Measurements from ENCODE around the gene C2CD2L. TPM values are rescaled to one million over a fixed set of nuclear protein-coding genes. Genes with fewer than 3 reads are reported as not detected.

Gene C2CD2L
- total RNA-seq, 1 experiment from 2014 or later: 13.5 TPM

GRCh38 chr11:119078675-119079420 lies 28.3 kb upstream of the C2CD2L start:
- BruUV-seq (replicated peaks): no TSS peak
- H3K27ac Mint-ChIP-seq (ENCODE audit: low read depth, unreplicated experiment): no peak overlapping the region
- intact Hi-C loops (cut with micrococcal nuclease): no loop called here
- H3K4me3 Mint-ChIP-seq (ENCODE audit: unreplicated experiment): no peak overlapping the region
- no peaks in the 10 kb centered on the region for H3K27me3 Mint-ChIP-seq (ENCODE audit: insufficient read depth, unreplicated experiment)
- TF ChIP-seq CTCF (IDR thresholded peaks at IDR 0.05; ENCODE audit: unreplicated experiment): no peak
- CTCF ChIA-PET: interaction anchor here (0.6 to 0.7 kb wide), 2 partner anchors 9 to 15 kb away, joined by 3 read pairs; no protein-coding TSS in a partner anchor
- no peaks in the 10 kb centered on the region for H3K9me3 Mint-ChIP-seq (ENCODE audit: unreplicated experiment)
- peaks cover 82% of the 10 kb centered on the region for H3K36me3 Mint-ChIP-seq (ENCODE audit: insufficient read depth, unreplicated experiment)
- POLR2A ChIA-PET: interaction anchor here (1.6 kb wide), 1 partner anchor 12 kb away, joined by 7 read pairs; the partner anchor contains the start of gene VPS11
- DNase-seq (ENCODE audit: unreplicated experiment): no peak
- H3K4me1 Mint-ChIP-seq (ENCODE audit: insufficient read depth, unreplicated experiment): no peaks in the 10 kb centered on the region

- H3K27ac Mint-ChIP-seq (ENCODE audit: low read depth, unreplicated experiment): no peak overlapping the region
- no peaks in the 10 kb centered on the region for H3K9me3 Mint-ChIP-seq (ENCODE audit: unreplicated experiment)
- no peaks in the 10 kb centered on the region for H3K27me3 Mint-ChIP-seq (ENCODE audit: insufficient read depth, unreplicated experiment)
- intact Hi-C loops (cut with micrococcal nuclease): no loop called here
- ChIA-PET POLR2A (interaction anchor here (1.0 to 1.4 kb wide), 4 partner anchors 9 to 84 kb away, joined by 4 to 5 read pairs (median 4); partner anchors contain the start of gene C2CD2L), CTCF (interaction anchor here (1.2 kb wide), 1 partner anchor 201 kb away, joined by 3 read pairs; no protein-coding TSS in a partner anchor)
- no peak overlapping the region for H3K4me3 Mint-ChIP-seq (ENCODE audit: unreplicated experiment)
- TF ChIP-seq CTCF (IDR thresholded peaks at IDR 0.05; ENCODE audit: unreplicated experiment): no peak
- no TSS peak for BruUV-seq (replicated peaks)
- H3K4me1 Mint-ChIP-seq (ENCODE audit: insufficient read depth, unreplicated experiment): peaks cover 4% of the 10 kb centered on the region
- peaks cover 54% of the 10 kb centered on the region for H3K36me3 Mint-ChIP-seq (ENCODE audit: insufficient read depth, unreplicated experiment)
- no peak for DNase-seq (ENCODE audit: unreplicated experiment)
These were observed 25.4 kb upstream of the C2CD2L start for GRCh38 chr11:119081682-119082260.

- CTCF ChIA-PET: interaction anchor here (0.6 to 2.9 kb wide), 5 partner anchors 10 to 596 kb away, joined by 3 to 19 read pairs (median 4); a partner anchor contains a TSS
- H3K4me3 Mint-ChIP-seq (ENCODE audit: unreplicated experiment): peak within 1 kb of the TSS; percentile 94
- intact Hi-C loops (cut with micrococcal nuclease): no loop called here
- H3K27ac Mint-ChIP-seq (ENCODE audit: low read depth, unreplicated experiment): peak within 1 kb of the TSS; percentile 81
- H3K4me1 Mint-ChIP-seq (ENCODE audit: insufficient read depth, unreplicated experiment): peaks cover 10% of the 10 kb centered on the region
- POLR2A ChIA-PET: interaction anchor here (0.6 to 4.2 kb wide), 21 partner anchors 10 to 276 kb away, joined by 3 to 59 read pairs (median 4); partner anchors contain the start of genes C2CD2L, CBL, DPAGT1 and HINFP
- H3K27me3 Mint-ChIP-seq (ENCODE audit: insufficient read depth, unreplicated experiment): no peaks in the 10 kb centered on the region
- BruUV-seq (replicated peaks): no TSS peak
- no peaks in the 10 kb centered on the region for H3K9me3 Mint-ChIP-seq (ENCODE audit: unreplicated experiment)
- DNase-seq (ENCODE audit: unreplicated experiment): peak; percentile 93
- no peak for TF ChIP-seq CTCF (IDR thresholded peaks at IDR 0.05; ENCODE audit: unreplicated experiment)
- H3K36me3 Mint-ChIP-seq (ENCODE audit: insufficient read depth, unreplicated experiment): peaks cover 35% of the 10 kb centered on the region
These were observed 22.3 kb upstream of the C2CD2L start, which contains the start of gene HMBS for GRCh38 chr11:119084663-119085436. Gene HMBS (plus strand): TSS chr11:119084881. CDS start chr11:119085034, 153 bp downstream.

Measured in MCF 10A (cell line).